CD4-positive, alpha-beta T cell treated with Interleukin-10 for 1 hour (primary cell): ENCODE data around the gene HNRNPM.

Experiments
- DNase-seq: peaks from one replicate; pipeline ENCODE4 v3.0.0-alpha.2; 2020

Gene HNRNPM

GRCh38 chr19:8460516-8461298, 15.9 kb downstream of the HNRNPM start:
- no peak for DNase-seq

GRCh38 chr19:8461376-8461775, 16.6 kb downstream of the HNRNPM start:
- DNase-seq = no peak

DNA sequence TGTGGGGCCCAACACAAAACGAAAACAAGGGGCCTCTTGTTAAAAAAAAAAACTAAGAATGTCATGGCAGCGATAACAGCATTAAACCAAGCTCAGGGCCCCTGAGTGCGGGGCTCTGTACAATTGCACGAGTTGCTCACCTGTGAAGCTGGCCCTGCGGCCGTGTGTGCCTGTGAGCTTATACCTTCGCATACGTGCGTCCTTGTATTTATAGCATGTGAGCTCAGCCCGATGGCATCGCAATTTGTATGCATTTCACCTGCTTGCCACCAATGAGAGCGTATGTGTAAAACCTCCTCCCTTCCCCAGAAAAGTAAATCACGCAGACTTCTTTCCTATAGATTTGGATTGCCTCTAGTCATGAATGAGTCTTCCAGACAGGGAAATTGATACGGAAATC, 17.1 kb downstream of the HNRNPM start:
- no peak for DNase-seq

GRCh38 chr19:8462571-8462970, 17.8 kb downstream of the HNRNPM start:
- DNase-seq = no peak

- no peak for DNase-seq
Measured at GRCh38 chr19:8463365-8463764, 18.6 kb downstream of the HNRNPM start.

- DNase-seq = no peak
Measured at GRCh38 chr19:8466018-8466417, 21.2 kb downstream of the HNRNPM start.

GRCh38 chr19:8468124-8468523, 23.3 kb downstream of the HNRNPM start:
- no peak for DNase-seq

GRCh38 chr19:8468761-8469373, 24.1 kb downstream of the HNRNPM start:
- DNase-seq = no peak

GRCh38 chr19:8469613-8470368, 25.0 kb downstream of the HNRNPM start:
- DNase-seq = no peak

- DNase-seq = no peak
Measured at GRCh38 chr19:8473648-8474476, 29.1 kb downstream of the HNRNPM start.

DNA sequence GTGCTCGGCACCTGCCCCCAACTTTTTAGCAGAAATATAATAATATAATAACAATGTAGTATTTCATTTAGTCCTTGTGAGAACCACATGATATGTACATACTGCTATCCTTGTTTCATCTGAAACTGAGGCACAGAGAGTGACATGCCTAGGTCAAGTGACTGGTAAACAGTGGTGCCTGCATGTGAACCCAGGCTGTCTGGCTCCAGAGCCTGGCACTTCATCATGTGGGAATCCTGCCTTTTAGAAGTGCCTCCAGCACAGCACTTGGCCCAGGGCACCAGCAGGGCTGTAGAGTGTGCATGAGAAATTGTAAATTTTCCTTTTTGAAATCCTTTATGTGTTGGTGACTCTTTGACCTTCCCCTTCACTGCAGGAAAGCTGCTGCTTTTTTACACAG, 30.2 kb downstream of the HNRNPM start:
- DNase-seq = no peak

DNA sequence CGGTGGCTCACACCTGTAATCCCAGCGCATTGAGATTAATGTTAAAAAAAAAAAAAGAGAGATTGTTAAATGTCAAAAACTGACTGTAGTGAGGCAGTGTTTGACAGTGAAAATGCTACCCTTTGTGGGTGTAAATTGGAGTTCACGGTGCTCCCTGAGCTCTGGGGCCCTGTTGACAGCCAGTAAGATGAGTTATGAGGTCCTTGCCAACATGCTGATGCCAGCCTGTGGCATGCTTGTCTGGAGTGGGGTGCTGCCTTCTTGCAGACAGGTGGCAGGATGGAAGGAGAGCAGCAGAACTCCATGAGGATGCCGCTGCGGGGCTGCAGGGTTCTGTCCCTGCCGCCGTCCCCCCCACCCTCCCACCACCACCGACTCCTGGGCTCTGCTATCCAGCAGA, 31.7 kb downstream of the HNRNPM start:
- no peak for DNase-seq

GRCh38 chr19:8477889-8478288, 33.1 kb downstream of the HNRNPM start:
- no peak for DNase-seq

- DNase-seq = no peak
Measured at GRCh38 chr19:8478598-8478997, 33.8 kb downstream of the HNRNPM start.

DNA sequence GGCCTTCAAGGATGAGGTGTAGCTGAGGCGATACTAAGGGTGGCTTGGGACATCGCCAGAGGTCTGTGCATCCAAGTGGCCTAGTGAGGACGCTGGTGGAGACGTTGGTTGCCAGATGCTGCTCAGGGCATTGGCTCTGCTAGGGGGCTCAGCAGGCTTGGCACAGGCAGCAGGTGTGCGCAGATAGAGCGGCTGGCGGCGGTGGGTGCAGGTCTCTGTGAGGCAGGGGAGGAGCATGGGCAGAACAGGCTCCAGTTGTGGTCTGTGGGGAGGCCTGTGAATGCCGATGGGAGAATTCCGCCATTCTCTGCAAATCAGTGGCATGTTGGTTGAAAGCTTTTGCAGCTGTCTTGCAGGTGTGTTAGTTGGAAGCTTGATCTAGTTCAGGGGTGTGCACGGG, 36.4 kb downstream of the HNRNPM start:
- DNase-seq = no peak

DNA sequence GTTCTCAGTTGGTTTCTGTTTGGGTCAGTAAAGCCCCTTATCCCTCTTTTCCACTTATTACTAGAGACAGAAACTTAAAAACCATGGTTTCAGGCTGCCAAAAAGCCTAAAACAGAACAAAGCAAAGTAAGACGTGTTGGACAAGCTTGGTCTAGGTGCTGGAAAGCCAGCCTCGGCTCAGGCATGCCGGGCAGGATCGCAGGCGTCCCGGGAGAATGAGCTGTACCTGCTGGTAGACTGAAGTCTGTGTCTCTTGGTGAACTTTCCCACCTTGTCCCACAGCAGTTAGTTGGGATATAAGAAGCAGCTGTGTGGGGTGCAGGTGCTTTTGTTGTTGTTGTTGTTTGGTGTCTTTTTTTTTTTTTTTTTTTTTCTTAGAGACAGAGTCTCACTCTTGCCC, 36.8 kb downstream of the HNRNPM start:
- no peak for DNase-seq

DNA sequence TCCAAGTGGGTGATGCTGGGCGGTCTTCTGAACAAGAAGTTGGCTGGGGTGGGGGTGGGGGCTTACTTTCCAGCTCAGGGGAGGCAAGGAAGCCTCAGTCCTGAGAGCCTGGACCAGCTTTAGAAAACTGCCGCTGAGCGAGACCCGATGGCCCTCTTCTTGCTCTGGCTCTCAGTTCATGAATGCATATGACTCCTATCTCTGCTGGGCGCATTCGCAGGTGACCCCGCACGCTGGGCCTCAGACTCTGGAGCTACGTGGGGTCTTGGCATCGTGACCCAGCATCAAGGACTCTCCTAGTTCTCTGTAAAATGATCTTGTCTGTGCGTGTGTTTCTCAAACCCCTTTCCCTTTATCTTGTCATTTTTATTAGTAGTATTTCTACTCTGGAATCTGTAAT, 37.9 kb downstream of the HNRNPM start:
- DNase-seq = no peak

DNA sequence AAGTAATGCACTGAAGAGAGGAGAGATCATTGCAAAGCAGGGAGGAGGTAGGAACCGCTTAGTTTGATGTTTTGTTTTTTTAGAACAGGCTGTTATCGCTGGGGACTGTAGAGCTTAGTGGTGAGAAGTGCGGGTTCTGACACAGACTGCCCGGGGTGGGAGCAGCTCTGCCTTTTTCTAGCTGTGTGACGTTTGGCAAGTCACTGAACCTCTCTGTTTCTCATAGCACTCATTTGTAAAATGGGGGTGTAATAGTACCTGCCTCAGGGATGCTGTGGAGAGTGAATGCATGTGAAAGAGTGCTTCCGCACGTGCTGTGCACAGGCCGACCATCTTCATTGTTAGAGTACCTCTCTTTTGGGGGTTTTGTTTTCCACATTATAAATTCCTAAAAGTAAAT, 38.4 kb downstream of the HNRNPM start:
- DNase-seq = no peak

- DNase-seq = no peak
Measured at GRCh38 chr19:8484331-8484894, 39.6 kb downstream of the HNRNPM start.

GRCh38 chr19:8485561-8486371, 41.0 kb downstream of the HNRNPM start:
- no peak for DNase-seq

DNA sequence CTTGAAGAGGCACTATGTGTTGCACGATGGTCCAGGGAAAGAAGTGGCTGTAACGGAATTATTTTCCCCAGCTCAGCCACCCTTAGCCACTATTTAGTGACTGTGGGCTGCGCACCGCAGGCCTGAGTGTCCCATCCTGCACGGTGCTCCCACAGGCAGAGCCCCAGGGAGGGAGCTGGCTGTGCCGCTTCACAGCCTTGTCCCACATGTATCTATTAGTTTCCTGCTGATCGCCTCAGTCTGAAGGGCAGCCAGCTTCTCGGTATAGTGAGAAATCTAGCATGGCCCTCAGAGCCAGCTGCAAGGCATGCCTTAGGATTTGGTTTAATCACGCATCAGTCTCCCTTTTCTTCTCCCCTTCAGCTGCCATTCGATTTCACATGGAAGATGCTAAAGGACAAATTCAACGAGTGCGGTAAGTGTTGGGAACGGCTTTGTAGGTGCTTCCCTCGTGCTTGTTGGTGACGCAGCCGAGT, 41.9 kb downstream of the HNRNPM start:
- DNase-seq = no peak
